AG20443 (cell line): ENCODE results near the gene ADSS2.
"Not testable (repeated sequence)": the region's sequence is repeated elsewhere in the genome, so short reads cannot be mapped to it uniquely, and the experiment has no call there.

Experiments
- DNase-seq: peaks from one replicate; pipeline ENCODE4 v3.0.0; 2012; ENCODE audit warnings: low spot score, mixed read lengths

The ADSS2 gene

DNA sequence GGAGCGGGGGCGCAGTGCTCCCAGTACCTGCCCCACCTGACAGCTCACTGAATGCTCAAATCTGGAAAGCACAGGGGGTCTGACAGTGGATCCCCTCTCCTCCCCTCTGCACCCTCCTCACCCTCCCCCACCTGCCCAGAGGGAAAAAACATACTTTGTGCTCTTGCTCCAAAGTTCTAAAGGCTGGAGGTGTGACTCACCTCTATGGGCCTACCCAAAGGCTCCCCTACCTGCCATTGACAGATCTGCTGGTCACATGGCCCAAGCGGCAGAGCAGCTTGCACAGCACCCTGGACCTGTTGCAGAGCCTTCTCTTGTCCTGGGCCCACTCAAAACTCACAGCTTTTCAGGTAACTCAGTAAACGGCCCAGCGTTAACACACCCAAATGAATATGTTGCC is 55.7 kb downstream of the ADSS2 start:
- no peak for DNase-seq

GRCh38 chr1:244394826-244395765 is 56.6 kb downstream of the ADSS2 start:
- DNase-seq: peak; percentile 29

GRCh38 chr1:244394346-244394745 is 57.4 kb downstream of the ADSS2 start:
- no peak for DNase-seq

GRCh38 chr1:244393604-244394176 is 58.0 kb downstream of the ADSS2 start:
- DNase-seq: no peak

- no peak for DNase-seq
These were observed 59.9 kb downstream of the ADSS2 start for GRCh38 chr1:244391761-244392160.

GRCh38 chr1:244388961-244389360 is 62.7 kb downstream of the ADSS2 start:
- no peak for DNase-seq

- no peak for DNase-seq
These were observed 64.3 kb downstream of the ADSS2 start for GRCh38 chr1:244387415-244387814.

GRCh38 chr1:244386595-244386994 is 65.1 kb downstream of the ADSS2 start:
- DNase-seq: no peak

GRCh38 chr1:244384066-244384465 is 67.6 kb downstream of the ADSS2 start:
- no peak for DNase-seq

DNA sequence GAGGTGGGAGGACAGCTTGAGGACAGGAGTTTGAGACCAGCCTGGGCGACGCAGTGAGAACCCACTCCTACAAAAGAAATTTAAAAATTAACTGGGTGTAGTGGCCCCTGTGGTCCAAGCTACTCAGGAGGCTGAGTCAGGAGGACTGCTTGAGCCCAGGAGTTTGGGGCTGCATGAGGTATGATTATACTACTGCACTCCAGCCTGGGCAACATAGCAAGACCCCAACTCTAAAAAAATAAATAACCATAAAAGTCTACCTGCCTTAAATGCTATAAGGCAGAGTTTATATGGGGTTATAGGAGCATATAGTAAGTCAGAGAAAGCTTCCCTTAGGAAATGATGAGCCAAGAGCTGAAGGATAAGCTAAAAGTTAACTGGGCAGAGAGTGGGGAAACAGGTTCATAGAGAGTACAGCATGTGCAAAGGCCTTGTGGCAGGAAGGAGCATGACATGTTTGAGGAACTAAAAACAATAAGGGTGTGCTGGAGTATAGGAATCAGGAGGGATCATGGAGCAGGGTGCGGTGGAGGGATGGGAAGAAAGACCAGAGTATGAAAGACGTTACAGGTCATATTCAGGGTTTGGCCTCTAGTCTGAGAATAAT is 68.3 kb downstream of the ADSS2 start:
- DNase-seq: no peak

DNA sequence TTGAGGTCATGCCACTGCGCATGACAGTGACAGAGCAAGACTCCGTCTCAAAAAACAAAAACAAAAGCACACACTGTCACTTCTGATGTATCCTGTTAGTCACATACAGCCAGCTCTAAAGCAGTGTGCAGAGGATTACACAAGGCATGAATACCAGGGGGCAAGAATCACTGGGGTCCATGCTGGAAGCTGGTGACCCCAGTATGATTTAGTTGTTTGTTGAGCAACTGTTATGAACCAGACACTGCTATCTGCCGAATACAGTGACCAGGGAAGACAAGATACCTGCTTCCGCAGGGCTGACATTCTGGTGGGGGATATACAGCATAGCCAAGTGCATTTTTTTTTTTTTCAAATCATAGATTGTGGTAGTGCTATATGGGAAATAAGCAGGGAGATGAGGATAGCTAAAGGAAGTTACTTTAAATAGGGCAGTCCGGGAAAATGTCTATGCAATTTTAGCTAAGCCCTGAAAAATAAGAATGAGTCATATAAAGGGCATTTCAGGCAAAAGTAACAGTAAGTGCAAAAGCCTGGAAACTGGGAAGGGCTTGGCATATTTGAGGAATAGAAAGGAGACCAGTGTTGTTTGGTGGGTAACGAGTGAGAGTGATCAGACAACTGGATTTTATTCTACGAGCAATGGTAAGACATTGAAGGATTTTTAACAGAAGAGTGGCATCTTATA is 69.7 kb downstream of the ADSS2 start:
- peak; percentile 53 for DNase-seq

GRCh38 chr1:244376126-244376525 is 75.6 kb downstream of the ADSS2 start:
- no peak for DNase-seq

DNA sequence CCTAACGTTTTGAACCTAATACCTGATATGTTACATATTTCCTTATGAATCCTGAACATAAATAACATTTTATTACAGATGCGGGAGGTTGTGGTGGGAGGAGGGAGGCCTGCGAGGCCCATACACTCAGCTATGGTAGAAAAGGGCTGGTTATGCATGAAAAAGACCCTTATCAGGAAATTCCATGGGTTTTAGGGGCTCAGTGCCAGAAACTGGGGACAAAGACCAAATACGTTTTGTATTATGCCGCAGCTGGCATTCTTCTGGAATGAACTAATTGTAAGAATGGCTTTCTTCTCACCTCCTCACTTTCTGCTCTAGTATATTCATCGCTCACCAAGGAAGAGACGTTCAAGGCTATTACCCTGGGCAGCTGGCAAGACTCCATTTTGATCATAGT is 76.7 kb downstream of the ADSS2 start:
- no peak for DNase-seq

DNA sequence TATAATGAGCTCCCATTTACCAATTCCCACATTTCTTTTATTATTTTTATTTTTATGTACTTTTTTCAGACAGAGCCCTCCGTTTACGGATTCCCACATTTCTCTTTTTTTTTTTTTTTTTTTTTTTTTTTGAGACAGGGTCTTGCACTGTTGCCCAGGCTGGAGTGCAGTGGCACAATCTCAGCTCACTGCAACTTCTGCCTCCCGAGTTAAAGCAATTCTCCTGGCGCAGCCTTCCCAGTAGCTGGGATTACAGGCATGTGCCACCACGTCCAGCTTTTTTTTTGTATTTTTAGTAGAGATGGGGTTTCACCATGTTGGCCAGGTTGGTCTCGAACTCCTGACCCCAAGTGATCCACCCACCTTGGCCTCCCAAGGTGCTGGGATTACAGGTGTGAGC is 77.2 kb downstream of the ADSS2 start:
- DNase-seq: not testable (repeated sequence)

- no peak for DNase-seq
These were observed 80.2 kb downstream of the ADSS2 start for GRCh38 chr1:244371242-244372141.

DNA sequence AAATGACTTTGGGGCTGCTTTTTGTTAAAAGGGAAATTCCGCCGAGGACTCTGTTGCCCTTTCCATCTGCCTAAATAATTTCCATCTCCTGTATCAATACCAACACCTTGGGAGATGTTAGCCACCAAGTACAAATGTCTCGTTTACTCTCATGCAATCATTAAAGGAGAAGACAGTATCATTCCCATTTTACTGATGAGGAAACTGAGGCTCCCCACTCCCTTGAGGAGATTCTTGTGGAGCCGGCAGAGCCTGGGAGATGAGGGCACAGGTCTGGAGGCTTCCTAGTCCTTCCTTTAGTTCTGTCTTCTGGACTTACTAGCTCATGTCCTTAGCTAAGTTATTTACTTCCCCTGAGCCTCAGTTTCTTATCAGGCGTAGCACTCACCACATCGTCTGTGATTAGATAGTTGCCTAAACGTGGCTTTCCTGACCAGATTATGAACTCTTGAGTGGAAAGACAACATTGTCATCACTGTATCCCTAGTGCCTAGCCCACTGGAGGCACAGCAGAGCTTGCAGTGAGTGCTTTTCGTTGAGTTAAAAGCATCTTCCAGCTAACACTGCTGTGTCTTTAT is 81.6 kb downstream of the ADSS2 start:
- no peak for DNase-seq

GRCh38 chr1:244369256-244370057 is 82.3 kb downstream of the ADSS2 start:
- DNase-seq: no peak

DNA sequence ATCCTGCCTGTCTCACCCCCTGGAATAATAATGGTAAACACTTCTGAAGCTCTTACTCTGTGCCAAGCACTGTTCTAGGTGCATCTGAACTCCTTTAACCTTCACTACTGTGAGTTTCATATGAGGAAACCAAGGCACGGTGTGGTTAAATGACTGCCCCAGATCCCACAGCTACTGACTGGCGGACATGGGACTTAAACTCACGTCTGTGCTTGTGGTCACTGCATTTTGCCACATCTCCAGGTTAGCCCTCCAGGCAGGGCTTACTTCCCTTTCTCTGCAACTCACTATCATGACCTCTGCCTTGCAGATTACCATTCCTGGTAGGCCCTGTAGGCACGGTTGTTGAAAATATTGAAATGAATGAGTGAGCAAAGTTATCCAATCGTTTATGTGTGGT is 83.4 kb downstream of the ADSS2 start:
- DNase-seq: no peak

DNA sequence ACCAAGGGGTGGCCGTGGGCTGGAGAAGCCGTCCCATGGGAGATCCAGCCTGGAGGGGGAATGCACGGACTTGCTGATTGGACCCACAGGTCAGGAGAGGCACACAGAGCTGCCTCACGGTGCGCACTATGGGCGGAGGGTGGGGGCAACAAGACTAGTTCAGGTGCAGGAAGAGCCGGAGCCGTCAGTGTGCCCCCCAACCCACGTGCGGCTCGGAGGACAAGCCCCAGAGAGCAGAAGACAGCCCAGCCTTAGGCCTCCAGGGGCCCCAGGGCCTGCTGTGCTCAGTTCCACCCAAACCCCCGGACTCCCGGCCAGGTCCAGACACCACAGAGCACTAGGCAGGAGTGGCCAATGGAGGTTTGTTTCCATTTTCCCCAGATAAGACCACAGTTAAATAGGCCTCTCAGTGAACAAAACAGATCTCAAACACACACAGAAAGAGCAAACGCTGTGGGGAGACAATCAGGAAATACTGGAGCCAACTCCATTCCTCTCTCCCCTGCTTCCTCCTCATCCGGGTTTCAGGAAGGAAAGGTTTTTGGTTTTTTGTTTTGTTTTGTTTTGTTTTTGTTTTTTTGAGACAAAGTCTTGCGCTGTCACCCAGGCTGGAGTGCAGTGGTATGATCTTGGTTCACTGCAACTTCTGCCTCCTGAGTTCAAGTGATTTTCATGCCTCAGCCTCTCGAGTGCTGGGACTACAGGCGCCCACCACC is 84.2 kb downstream of the ADSS2 start:
- DNase-seq: no peak

GRCh38 chr1:244365809-244366208 is 85.9 kb downstream of the ADSS2 start:
- no peak for DNase-seq
